Adrenal gland (tissue), 5 donors: ENCODE results near the gene PLEKHA5.

ENCODE experiments used
- CTCF ChIP-seq, 6 experiments: fragments of 450-650 bp in 4 of 6; fragments of 200-600 bp in 2 of 6; sonication (generic) in 1 of 6; IDR thresholded peaks; 1 replicate in 5 of 6; 2 replicates in 1 of 6; pipeline versions ENCODE4 v1.5.1 to v1.8.0; 2016 to 2021; ENCODE audit warnings: antibody characterized with exemption in 6 of 6, mild to moderate bottlenecking in 2 of 6, moderate library complexity in 1 of 6
- POLR2A ChIP-seq, 2 donors: fragments of 450-650 bp; IDR thresholded peaks; one replicate each; pipeline ENCODE4 v1.6.1; 2017; ENCODE audit warnings: antibody characterized with exemption in 2 of 2, mild to moderate bottlenecking in 2 of 2, moderate library complexity in 1 of 2
- donor health status: DM: no; HTN: no; CAD: no.

- no peak for TF ChIP-seq CTCF (IDR thresholded peaks at IDR 0.05)
- TF ChIP-seq POLR2A (IDR thresholded peaks at IDR 0.05) = no peak
These were observed 183.1 kb downstream of the PLEKHA5 start for GRCh38 chr12:19312637-19313036.
